CD14-positive monocyte (primary cell): ENCODE data around the gene NRXN3. TPM values are rescaled to one million over a fixed set of nuclear protein-coding genes. Genes with fewer than 3 reads are reported as not detected.

Source experiments
- DNase-seq, 3 donors: peaks; one replicate each; pipeline ENCODE4 v3.0.0-alpha.2; 2011 to 2022
- H2AFZ ChIP-seq: 2 replicates; pipeline ENCODE4 v1.6.0; 2012; ENCODE audit warnings: mild to moderate bottlenecking, low read depth, low read length, inconsistent platforms; ENCODE audit not compliant: insufficient read depth, poor library complexity, severe bottlenecking
- H3K27ac ChIP-seq, 2 donors: 1 replicate in 1 of 2; 2 replicates in 1 of 2; pipeline ENCODE4 v1.5.1; 2012 to 2013; ENCODE audit warnings: low read length in 2 of 2, control low read depth in 1 of 2, inconsistent platforms in 1 of 2, low read depth in 1 of 2, mild to moderate bottlenecking in 1 of 2
- H3K27me3 ChIP-seq, 2 donors: one replicate each; pipeline versions ENCODE4 v1.6.0 to v1.6.1; 2011 to 2013; ENCODE audit warnings: low read length in 2 of 2; ENCODE audit not compliant: control insufficient read depth in 2 of 2, insufficient read depth in 2 of 2
- H3K36me3 ChIP-seq, 2 donors: replicated peaks in 1 of 2; 1 replicate in 1 of 2; 2 replicates in 1 of 2; pipeline versions ENCODE4 v1.5.1 to v1.6.1; 2012 to 2013; ENCODE audit warnings: low read length in 2 of 2, control low read depth in 1 of 2, inconsistent platforms in 1 of 2, mild to moderate bottlenecking in 1 of 2; ENCODE audit not compliant: insufficient read depth in 2 of 2, control insufficient read depth in 1 of 2
- H3K4me1 ChIP-seq, 2 donors: 1 replicate in 1 of 2; 2 replicates in 1 of 2; pipeline versions ENCODE4 v1.5.1 to v1.6.1; 2012 to 2013; ENCODE audit warnings: low read length in 2 of 2, control low read depth in 1 of 2, inconsistent platforms in 1 of 2, mild to moderate bottlenecking in 1 of 2, moderate library complexity in 1 of 2; ENCODE audit not compliant: insufficient read depth in 2 of 2, control insufficient read depth in 1 of 2
- H3K4me2 ChIP-seq: replicated peaks from 2 replicates; pipeline ENCODE3; 2012; ENCODE audit warnings: low read length, moderate library complexity, mild to moderate bottlenecking; ENCODE audit not compliant: poor library complexity, severe bottlenecking; ENCODE audit errors: extremely low read depth
- H3K4me3 ChIP-seq, 3 experiments: fragments of 200-600 bp in 1 of 3; sonication (generic) in 1 of 3; replicated peaks in 1 of 3; 1 replicate in 2 of 3; 2 replicates in 1 of 3; pipeline ENCODE4 v1.5.1; 2011 to 2013; ENCODE audit warnings: low read length in 3 of 3, mild to moderate bottlenecking in 3 of 3, control low read depth in 2 of 3, low read depth in 2 of 3, inconsistent platforms in 1 of 3, moderate library complexity in 1 of 3
- H3K79me2 ChIP-seq: 2 replicates; pipeline ENCODE4 v1.6.0; 2012; ENCODE audit warnings: mild to moderate bottlenecking, control low read depth, inconsistent platforms, low read length, moderate library complexity; ENCODE audit not compliant: insufficient read depth
- H3K9ac ChIP-seq: 2 replicates; pipeline ENCODE4 v1.6.0; 2017; ENCODE audit warnings: low read length, mild to moderate bottlenecking; ENCODE audit not compliant: insufficient read depth, poor library complexity, severe bottlenecking
- H3K9me3 ChIP-seq, 2 donors: replicated peaks in 1 of 2; 1 replicate in 1 of 2; 2 replicates in 1 of 2; pipeline versions ENCODE4 v1.5.1 to v1.6.1; 2012 to 2013; ENCODE audit warnings: low read length in 2 of 2, control low read depth in 1 of 2; ENCODE audit not compliant: control insufficient read depth in 1 of 2, insufficient read depth in 1 of 2
- H4K20me1 ChIP-seq: 2 replicates; pipeline ENCODE4 v1.6.0; 2012; ENCODE audit warnings: mild to moderate bottlenecking, low read length, control low read depth, moderate library complexity; ENCODE audit not compliant: insufficient read depth
- H3K27ac Mint-ChIP-seq, 7 donors: one replicate each; pipeline ENCODE4 v1.8.0; 2020; ENCODE audit warnings: mild to moderate bottlenecking in 7 of 7, mixed read lengths in 7 of 7, moderate library complexity in 6 of 7, inconsistent platforms in 2 of 7
- H3K27me3 Mint-ChIP-seq, 3 donors: one replicate each; pipeline ENCODE4 v1.8.0; 2021 to 2022; ENCODE audit warnings: low read depth in 3 of 3, mild to moderate bottlenecking in 3 of 3, mixed read lengths in 3 of 3, moderate library complexity in 3 of 3, inconsistent platforms in 1 of 3
- H3K36me3 Mint-ChIP-seq, 2 donors: one replicate each; pipeline ENCODE4 v1.8.0; 2020; ENCODE audit warnings: mixed read lengths in 2 of 2, inconsistent platforms in 1 of 2, mild to moderate bottlenecking in 1 of 2
- H3K4me1 Mint-ChIP-seq: one replicate; pipeline ENCODE4 v1.8.0; 2020; ENCODE audit warnings: mild to moderate bottlenecking, mixed read lengths
- H3K4me3 Mint-ChIP-seq, 2 donors: one replicate each; pipeline ENCODE4 v1.8.0; 2020; ENCODE audit warnings: mild to moderate bottlenecking in 2 of 2, mixed read lengths in 2 of 2, moderate library complexity in 1 of 2
- H3K9me3 Mint-ChIP-seq, 7 donors: one replicate each; pipeline ENCODE4 v1.8.0; 2020 to 2022; ENCODE audit warnings: mixed read lengths in 7 of 7, mild to moderate bottlenecking in 6 of 7, moderate library complexity in 6 of 7, inconsistent platforms in 2 of 7
- CTCF ChIP-seq: fragments of 200-600 bp; IDR thresholded peaks from one replicate; pipeline ENCODE4 v1.8.0; 2022; ENCODE audit warnings: antibody characterized with exemption, mild to moderate bottlenecking
- WGBS: methylation state at CpG from one replicate; pipeline ENCODE4 v1.1.5; 2013; ENCODE audit warnings: missing lambda C conversion rate; ENCODE audit not compliant: insufficient coverage; 5-methylcytosine and 5-hydroxymethylcytosine counted together
- intact Hi-C, 2 donors: fragments of 100-400 bp; cut with micrococcal nuclease; formaldehyde crosslinking; loops; one replicate each; pipeline versions ENCODE4 v1.15.0 to v1.15.1; 2023
- polyA plus RNA-seq, 3 donors: library from polyadenylated mRNA; depleted of rRNA in 1 of 3; unstranded in 2 of 3; stranded (reverse) in 1 of 3; fragments of 300-500 nt in 2 of 3; fragments of >200 nt in 1 of 3; fragmentation: Illumina TruSeq in 2 of 3; gene quantifications; 1 replicate in 2 of 3; 2 replicates in 1 of 3; pipeline ENCODE4 v1.2.3, GENCODE V29; 2012 to 2021

NRXN3 gene
- polyA plus RNA-seq, 3 donors: not detected

DNA sequence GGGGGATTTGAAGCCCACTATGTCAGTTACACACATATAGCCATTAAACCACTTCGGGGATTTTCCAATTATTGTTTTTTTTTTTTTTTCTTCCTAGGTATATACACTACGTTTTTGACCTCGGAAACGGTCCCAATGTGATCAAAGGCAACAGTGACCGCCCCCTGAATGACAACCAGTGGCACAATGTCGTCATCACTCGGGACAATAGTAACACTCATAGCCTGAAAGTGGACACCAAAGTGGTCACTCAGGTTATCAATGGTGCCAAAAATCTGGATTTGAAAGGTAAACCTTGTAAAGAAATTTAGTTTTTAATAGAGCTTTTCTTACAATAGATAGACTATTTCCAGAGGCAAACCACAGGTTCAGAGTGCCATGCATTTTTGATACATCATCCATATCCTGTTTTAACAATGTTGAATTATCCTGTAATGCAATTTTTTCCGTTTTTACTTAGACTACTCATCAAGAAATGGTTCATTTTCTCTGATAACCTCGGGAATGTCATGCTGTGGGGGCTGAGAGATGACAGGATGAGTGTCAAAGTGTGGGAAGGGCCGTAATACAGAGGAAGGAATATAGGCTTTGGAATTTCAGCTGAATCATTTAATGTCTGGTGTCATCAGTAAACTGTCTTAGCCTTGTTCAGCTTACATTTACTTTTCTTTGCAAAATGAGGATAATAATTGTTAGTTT, 797.1 kb downstream of the NRXN3 start:
- no peaks in the 10 kb centered on the region for H3K4me1 ChIP-seq
- Mint-ChIP-seq H3K4me1 (peaks cover 3% of the 10 kb centered on the region), H3K36me3 (no peaks in the 10 kb centered on the region), H3K27me3 (peaks cover 2 to 5% (median 3%) of the 10 kb centered on the region in 3 donors), H3K27ac (no peak overlapping the region), H3K4me3 (no peak overlapping the region), H3K9me3 (no peaks in the 10 kb centered on the region)
- no peaks in the 10 kb centered on the region for H3K27me3 ChIP-seq
- H3K4me2 ChIP-seq: no peak overlapping the region
- intact Hi-C loops: loop anchor here in 1 of 2 donors (5.0 kb wide), 1 partner anchor 1885 kb away; no protein-coding TSS in a partner anchor
- no peak overlapping the region for H3K27ac ChIP-seq
- H3K36me3 ChIP-seq: no peaks in the 10 kb centered on the region
- no peak overlapping the region for H3K9ac ChIP-seq
- no peak for DNase-seq
- H2AFZ ChIP-seq: no peak overlapping the region
- H4K20me1 ChIP-seq: no peaks in the 10 kb centered on the region
- TF ChIP-seq CTCF: no peak
- no peak overlapping the region for H3K4me3 ChIP-seq
- no peaks in the 10 kb centered on the region for H3K9me3 ChIP-seq
- no peaks in the 10 kb centered on the region for H3K79me2 ChIP-seq
- 92% methylated on average over 5 of the region's 10 CpGs for WGBS

DNA sequence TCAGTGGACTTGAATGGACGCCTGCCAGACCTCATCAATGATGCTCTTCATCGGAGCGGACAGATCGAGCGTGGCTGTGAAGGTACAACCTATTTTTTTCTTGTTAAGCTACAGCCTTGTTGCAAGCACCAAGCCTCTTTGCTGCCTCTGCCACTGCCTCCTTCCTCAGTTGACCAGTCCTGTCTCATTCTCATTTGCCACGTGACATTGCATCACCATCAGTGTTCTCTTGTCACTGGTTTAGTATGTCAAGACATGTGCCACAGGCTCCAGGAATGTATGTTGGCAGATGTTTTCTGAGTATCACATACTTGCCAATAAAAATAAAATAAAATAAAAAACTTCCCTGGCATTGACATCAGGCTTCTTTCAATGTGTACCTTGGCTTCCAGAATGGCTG, 798.1 kb downstream of the NRXN3 start:
- Mint-ChIP-seq H3K4me3 (no peak overlapping the region), H3K27ac (no peak overlapping the region), H3K9me3 (no peaks in the 10 kb centered on the region), H3K4me1 (peaks cover 3% of the 10 kb centered on the region), H3K36me3 (no peaks in the 10 kb centered on the region), H3K27me3 (peaks cover 0 to 3% (median 3%) of the 10 kb centered on the region in 3 donors)
- H3K27ac ChIP-seq: no peak overlapping the region
- no peaks in the 10 kb centered on the region for H3K27me3 ChIP-seq
- TF ChIP-seq CTCF: no peak
- H3K4me3 ChIP-seq: no peak overlapping the region
- H3K36me3 ChIP-seq: no peaks in the 10 kb centered on the region
- no peaks in the 10 kb centered on the region for H3K79me2 ChIP-seq
- no peaks in the 10 kb centered on the region for H3K4me1 ChIP-seq
- H3K9me3 ChIP-seq: no peaks in the 10 kb centered on the region
- no peak for DNase-seq
- H4K20me1 ChIP-seq: no peaks in the 10 kb centered on the region
- H3K9ac ChIP-seq: no peak overlapping the region
- no peak overlapping the region for H2AFZ ChIP-seq
- no peak overlapping the region for H3K4me2 ChIP-seq
- WGBS: 93% methylated on average over 5 of the region's 6 CpGs
- intact Hi-C loops: loop anchor here in 1 of 2 donors (5.0 kb wide), 1 partner anchor 1884 kb away; no protein-coding TSS in a partner anchor
